HG02678 (cell line): ENCODE results near the gene EFCAB6.

Experiments used
- ATAC-seq: cut with Tn5 transposase; IDR thresholded peaks from one replicate; pipeline ENCODE4 v1.9.1; 2021; ENCODE audit warnings: mild to moderate bottlenecking, moderate library complexity; ENCODE audit not compliant: unreplicated experiment

The EFCAB6 gene

GRCh38 chr22:43847376-43848289, 35.5 kb upstream of the EFCAB6 start:
- no peak for ATAC-seq

DNA sequence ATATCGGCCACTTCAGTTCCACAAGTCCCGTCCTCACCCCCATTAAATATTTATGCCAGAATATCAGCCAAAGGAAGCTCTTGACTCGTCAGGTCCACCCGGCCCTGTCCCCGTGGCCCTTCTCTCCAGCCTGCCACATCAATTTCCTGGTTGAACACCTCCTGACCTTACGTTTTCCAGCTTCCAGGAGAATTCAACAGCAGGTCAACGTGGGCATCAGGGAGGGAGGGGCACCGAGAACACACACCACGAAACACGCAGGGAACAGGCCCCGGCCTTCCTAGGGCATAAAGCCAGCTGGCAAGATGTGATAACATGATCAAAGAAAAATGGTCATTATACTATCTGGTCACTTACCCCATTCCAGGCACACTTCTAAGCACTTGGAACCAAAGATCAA, 34.9 kb upstream of the EFCAB6 start:
- ATAC-seq, result no peak

DNA sequence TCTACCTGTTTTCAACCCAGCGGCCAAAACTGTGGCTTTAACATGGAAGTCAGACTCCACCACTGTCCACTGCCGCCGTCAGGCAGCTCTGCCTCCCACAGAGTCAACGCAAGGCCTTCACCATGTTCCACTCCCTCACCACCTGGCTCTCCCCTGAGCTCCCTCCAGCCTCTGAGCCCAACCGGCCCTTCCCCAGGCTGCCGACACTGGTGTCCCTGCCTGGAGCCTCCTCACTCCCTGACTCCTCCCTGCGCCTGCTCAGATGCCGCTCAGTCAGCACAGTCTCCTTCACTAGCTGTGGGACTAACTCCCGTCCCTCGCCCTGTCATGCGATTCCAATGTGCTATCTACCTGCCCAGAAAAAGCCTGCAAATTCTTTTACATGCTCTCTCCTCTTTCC, 33.9 kb upstream of the EFCAB6 start:
- ATAC-seq, result no peak

GRCh38 chr22:43844560-43845545, 32.7 kb upstream of the EFCAB6 start:
- no peak for ATAC-seq

DNA sequence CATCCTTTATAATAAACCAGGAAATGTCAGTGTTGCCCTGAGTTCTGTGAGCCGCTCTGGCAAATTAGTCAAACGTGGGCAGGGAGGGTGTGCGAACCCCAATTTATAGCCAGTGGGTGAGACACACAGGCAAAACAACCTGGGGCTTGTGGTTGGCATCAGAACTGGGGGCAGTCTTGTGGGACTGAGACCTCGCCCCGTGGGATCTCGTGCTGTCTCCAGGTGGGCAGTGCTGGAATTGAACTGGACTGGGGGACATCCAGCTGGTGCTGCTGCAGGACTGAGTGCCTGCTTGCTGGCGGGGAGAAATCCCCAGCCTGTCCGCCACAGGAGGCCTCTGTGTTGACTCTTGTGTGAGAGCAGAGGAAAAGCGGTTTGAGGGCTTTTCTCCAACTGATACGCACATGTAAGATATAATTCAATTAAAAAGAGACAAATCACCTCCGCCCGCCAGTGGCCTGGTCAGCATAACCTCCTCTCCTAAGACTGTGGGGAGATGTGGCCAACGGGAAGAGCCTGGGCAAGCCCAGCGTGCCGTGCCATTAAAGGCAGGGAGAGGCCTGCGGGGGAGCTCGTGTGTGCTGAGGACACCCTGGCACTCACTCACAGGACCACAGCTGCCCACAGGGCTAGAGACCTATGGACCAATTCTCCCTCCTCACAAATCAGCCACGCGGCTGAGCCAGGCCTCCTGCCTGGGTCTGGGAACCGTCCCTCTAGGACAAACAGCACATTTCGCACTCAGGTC, 31.9 kb upstream of the EFCAB6 start:
- no peak for ATAC-seq

DNA sequence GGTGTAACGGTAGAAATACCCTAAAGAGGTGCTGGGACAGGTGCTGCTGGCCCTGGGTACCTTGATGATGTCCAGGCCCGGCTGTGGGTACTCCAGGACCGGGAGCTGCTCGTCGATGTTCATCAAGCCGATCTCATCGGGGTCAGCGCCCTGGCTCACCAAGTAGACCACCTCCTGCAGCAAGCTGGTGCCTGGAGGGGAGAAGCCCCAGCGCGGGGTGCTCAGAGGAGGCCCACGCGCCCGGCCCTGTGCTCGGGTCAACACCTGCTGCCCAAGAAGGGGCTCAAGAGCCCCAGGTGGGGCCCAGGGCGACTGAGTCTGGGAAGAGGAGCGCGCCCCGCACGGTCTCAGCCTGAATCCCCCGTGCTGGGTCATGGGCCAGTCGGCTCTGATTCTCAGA, 29.6 kb upstream of the EFCAB6 start:
- no peak for ATAC-seq

DNA sequence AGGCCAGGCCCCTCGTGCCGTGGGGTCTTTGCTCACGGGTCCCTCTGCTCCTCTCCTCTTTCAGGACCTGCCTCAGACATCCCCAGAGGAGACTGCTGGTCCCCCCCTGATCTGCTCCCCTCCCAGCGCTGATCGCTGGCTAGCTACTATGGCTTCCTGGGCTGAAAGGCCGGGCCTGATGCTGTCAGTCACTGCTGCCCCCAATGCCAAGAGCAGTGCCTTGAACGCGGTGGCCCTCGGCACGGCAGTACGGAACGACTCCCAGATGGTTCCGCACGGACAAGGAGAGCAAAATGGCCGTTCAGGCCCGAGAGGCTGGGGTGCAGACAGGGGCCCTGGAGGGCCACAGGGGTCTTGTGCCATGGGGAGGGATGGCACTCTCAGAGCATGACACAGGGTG, 28.7 kb upstream of the EFCAB6 start:
- ATAC-seq, result no peak

DNA sequence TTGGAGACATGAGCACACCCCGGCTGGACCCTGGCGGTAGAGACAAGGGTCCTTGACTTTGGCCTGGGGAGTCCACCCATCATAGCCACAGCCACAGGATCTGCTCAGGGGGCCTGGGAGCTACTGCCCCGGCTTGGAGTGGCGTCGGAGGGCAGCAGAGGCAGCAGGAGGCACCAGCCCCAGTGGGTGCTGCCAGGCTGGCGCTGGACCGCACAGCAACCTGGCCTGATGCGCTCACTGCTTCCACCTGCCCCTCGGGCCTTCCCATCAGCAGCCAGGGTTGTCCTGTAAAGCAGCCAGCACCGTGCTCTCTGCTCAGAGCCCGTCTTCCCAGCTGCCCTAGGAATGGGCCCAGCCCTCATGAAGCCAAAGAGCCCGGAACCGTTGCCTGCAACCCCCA, 28.3 kb upstream of the EFCAB6 start:
- ATAC-seq, result no peak

DNA sequence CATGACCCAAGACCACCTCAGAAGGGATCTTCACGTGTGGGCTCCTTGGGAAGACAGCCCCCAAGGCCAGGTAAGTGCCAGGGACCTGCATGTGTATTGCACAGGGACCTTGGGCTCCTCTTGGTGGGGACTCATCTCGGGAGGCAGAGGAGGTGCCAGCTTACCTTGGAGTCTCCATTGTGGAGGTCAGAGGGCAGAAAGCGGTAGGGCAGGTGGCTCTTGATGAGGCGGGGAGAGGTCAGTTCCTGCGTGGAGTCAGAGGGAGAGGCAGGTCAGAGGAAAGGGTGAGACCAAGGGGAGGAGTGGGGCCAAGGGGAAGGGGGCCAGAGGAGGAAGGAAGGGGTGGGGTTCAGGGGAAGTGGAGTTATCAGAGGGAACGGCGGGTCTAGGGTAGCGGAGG, 27.7 kb upstream of the EFCAB6 start:
- ATAC-seq, result no peak

DNA sequence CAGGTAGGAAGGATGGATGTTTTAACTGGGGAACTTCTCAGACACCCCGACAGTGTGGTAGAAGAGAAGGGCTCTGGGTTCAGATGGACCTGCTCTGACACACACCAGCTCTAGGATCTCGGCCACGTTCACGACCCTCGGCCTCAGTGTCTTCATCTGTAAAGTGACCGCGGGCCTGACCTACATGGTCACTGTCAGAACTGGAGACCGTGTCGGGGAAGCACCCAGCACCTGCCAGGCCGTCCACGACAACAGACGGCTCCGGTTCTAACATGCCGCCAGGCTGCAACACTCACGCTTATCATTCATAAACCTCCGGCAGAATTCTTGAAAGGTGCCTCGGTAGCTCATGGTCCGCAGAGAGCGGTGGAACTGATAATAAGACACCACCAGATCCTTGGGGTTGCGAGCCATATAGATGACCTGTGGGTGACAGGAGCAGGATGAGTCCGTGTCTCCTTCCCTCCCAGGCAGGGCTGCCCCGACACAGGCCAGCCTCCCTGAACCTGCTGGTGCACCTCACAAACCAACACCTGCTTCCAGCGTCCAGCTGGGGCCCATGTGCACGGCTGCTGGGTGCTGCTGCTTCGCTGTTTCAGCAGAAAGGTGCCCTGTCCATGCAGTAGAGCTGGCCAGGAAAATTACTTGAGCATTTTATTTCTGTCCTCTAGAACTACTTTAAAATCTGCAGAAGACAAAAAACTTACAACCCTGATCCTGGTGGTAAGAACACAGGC, 26.6 kb upstream of the EFCAB6 start:
- ATAC-seq, result no peak

DNA sequence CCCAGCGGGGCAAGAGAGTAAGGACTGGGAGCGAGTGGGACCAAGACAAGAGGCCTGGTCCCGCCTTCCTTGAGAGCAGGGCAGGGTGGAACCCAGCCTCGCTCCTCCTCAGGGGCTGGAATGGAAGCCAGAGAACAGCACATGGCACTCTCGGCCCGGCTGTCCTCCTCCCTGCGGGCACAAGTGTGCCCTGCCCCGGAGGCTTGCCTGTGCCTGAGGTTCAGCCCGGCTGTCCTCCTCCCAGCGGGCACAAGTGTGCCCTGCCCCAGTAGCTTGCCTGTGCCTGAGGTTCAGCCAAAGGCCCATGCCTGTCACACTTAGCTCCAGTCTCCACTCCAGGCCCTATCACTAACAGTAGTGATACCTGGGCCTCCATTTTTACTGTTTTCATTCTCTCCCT, 26.1 kb upstream of the EFCAB6 start:
- ATAC-seq, result no peak

DNA sequence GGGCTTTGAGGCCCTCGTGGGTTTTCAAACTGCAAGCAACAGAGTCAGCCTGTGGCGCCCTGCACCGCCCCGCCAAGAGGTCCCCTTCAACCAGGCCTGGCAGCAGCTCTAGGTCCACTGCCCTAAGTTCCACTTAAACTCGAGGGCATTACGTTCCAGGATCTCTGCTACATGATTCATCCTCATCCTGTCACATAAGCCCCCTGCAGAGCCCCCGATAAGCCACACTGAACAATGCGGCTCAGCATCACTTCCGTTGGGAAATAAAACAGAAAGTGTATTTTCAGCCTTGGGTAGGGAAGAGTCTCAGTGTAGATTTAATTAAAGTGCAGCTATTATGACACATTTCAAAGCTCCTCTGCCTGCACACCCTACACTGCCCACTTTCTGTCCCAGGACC, 25.6 kb upstream of the EFCAB6 start:
- ATAC-seq, result no peak

- no peak for ATAC-seq
These were observed 23.6 kb upstream of the EFCAB6 start for GRCh38 chr22:43835736-43836135.

DNA sequence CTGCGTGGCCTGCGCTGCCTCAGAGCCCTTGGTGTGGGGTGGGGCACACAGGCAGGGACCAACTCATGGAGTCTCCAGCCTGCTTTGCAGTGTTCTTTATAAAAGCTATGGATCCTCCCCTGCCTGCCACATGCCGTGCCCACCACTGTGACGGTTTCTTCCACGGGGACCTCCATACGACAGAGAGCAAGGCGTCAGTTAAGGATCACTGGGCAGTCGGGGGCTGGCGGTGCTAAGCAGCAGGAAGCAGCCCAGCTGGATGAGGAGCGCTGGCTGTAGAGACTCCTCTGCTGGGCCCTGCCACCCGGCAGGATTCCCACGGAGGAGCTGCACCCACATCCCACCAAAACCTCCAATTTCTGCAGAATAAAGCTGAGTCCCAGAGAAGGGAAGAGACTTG, 23.1 kb upstream of the EFCAB6 start:
- ATAC-seq, result no peak

GRCh38 chr22:43833286-43834240, 21.5 kb upstream of the EFCAB6 start:
- ATAC-seq, result no peak

- ATAC-seq, result no peak
These were observed 20.5 kb upstream of the EFCAB6 start for GRCh38 chr22:43832393-43833265.

DNA sequence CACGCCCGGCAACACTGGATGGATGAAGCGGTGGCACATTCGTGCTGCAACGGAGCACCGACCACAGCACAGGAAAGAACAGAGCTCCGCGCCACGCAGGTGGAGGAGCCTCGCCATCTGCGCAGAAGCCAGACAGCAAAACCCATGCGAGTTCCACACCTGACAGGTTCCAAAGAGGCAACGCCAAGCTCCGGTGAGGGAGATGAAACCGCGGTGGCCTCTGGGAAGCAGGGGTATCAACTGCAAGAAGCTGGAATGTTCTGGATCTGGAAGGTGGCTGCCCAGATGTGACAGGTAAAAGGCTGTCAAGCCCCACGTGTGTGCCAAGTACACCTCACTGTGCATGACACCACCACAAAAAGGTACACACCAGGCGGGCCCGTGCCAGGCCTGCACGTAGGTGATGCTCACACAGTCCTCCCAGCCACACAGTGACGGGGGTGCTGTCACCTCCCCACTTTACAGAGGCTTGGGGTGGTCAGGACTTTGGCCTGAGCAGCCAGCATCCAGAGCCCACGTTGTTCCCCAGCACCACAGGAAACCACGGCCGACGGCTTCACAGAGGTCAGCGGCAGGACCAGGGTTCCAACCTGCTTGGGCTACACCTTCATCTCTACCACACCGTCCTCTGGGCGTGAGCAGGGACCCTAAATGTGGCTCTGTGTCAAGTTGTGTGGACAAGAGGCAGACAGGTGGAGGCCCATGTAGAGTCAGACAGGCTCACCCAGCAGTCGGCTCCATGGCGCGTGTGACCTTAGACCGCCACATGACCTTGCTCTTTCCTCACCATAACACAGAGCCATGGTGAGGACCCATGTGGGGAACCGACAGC, 19.7 kb upstream of the EFCAB6 start:
- no peak for ATAC-seq
